ENCODE measurements around the gene ZSWIM1.

Gene ZSWIM1

DNA sequence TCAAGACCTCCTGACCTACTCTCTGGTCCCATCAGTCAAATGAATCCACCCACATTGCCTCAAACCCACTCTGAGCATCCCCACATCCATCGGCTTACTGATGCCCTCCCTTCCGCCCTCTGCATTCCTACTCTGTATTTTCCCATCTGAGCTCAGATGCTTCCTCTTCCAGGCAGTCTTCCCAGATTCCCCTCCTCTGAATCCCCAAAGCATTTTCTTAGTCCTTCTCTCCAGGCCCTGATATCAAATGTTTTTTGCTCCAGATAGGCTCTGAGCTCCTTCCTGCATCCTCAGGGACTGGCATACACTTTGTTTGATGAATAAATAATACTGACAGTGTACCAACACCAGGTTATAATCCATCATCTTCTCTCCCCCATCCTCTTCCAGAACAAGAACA, 27.1 kb downstream of the ZSWIM1 start:
- no peak for ATAC-seq
- TF ChIP-seq TOX (CRISPR knock-in tag; IDR thresholded peaks at IDR 0.05; ENCODE audit: borderline replicate concordance), result no peak
- no peak for TF ChIP-seq TCF4 (CRISPR knock-in tag; IDR thresholded peaks at IDR 0.05; ENCODE audit: borderline replicate concordance)
- no peak for TF ChIP-seq OSR1 (CRISPR knock-in tag; IDR thresholded peaks at IDR 0.05)
- TF ChIP-seq SNAI2 (CRISPR knock-in tag; IDR thresholded peaks at IDR 0.05), result no peak
- no peak for TF ChIP-seq CSDC2 (CRISPR knock-in tag; IDR thresholded peaks at IDR 0.05)
- TF ChIP-seq ZC3H10 (CRISPR knock-in tag; IDR thresholded peaks at IDR 0.05), result no peak
- no peak for TF ChIP-seq ESRRG (CRISPR knock-in tag; IDR thresholded peaks at IDR 0.05)
- no peak for TF ChIP-seq ZNF8 (CRISPR knock-in tag; IDR thresholded peaks at IDR 0.05)
- TF ChIP-seq ZFP3 (CRISPR knock-in tag; IDR thresholded peaks at IDR 0.05), result no peak
- no peak for TF ChIP-seq PPARA (CRISPR knock-in tag; IDR thresholded peaks at IDR 0.05; ENCODE audit: borderline replicate concordance)
- no peak for TF ChIP-seq ARNTL (CRISPR knock-in tag; IDR thresholded peaks at IDR 0.05; ENCODE audit: borderline replicate concordance, low read depth)
- no peak for TF ChIP-seq ISL1 (CRISPR knock-in tag; IDR thresholded peaks at IDR 0.05)
- no peak for TF ChIP-seq ZFP30 (CRISPR knock-in tag; IDR thresholded peaks at IDR 0.05)
- TF ChIP-seq, protein P1, sequence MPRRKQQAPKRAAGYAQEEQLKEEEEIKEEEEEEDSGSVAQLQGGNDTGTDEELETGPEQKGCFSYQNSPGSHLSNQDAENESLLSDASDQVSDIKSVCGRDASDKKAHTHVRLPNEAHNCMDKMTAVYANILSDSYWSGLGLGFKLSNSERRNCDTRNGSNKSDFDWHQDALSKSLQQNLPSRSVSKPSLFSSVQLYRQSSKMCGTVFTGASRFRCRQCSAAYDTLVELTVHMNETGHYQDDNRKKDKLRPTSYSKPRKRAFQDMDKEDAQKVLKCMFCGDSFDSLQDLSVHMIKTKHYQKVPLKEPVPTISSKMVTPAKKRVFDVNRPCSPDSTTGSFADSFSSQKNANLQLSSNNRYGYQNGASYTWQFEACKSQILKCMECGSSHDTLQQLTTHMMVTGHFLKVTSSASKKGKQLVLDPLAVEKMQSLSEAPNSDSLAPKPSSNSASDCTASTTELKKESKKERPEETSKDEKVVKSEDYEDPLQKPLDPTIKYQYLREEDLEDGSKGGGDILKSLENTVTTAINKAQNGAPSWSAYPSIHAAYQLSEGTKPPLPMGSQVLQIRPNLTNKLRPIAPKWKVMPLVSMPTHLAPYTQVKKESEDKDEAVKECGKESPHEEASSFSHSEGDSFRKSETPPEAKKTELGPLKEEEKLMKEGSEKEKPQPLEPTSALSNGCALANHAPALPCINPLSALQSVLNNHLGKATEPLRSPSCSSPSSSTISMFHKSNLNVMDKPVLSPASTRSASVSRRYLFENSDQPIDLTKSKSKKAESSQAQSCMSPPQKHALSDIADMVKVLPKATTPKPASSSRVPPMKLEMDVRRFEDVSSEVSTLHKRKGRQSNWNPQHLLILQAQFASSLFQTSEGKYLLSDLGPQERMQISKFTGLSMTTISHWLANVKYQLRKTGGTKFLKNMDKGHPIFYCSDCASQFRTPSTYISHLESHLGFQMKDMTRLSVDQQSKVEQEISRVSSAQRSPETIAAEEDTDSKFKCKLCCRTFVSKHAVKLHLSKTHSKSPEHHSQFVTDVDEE (CRISPR knock-in tag; IDR thresholded peaks at IDR 0.05), result no peak
- no peak for TF ChIP-seq ZNF70 (CRISPR knock-in tag; IDR thresholded peaks at IDR 0.05)
- no peak for TF ChIP-seq ZNF565 (CRISPR knock-in tag; conservative IDR thresholded peaks at IDR 0.05; ENCODE audit: low read depth)
- TF ChIP-seq, protein P2, sequence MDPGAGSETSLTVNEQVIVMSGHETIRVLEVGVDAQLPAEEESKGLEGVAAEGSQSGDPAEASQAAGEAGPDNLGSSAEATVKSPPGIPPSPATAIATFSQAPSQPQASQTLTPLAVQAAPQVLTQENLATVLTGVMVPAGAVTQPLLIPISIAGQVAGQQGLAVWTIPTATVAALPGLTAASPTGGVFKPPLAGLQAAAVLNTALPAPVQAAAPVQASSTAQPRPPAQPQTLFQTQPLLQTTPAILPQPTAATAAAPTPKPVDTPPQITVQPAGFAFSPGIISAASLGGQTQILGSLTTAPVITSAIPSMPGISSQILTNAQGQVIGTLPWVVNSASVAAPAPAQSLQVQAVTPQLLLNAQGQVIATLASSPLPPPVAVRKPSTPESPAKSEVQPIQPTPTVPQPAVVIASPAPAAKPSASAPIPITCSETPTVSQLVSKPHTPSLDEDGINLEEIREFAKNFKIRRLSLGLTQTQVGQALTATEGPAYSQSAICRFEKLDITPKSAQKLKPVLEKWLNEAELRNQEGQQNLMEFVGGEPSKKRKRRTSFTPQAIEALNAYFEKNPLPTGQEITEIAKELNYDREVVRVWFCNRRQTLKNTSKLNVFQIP (CRISPR knock-in tag; IDR thresholded peaks at IDR 0.05; ENCODE audit: borderline replicate concordance, low read depth), result no peak
- no peak for TF ChIP-seq BACH2 (CRISPR knock-in tag; IDR thresholded peaks at IDR 0.05; ENCODE audit: borderline replicate concordance)
- no peak for TF ChIP-seq RARB (CRISPR knock-in tag; IDR thresholded peaks at IDR 0.05)
- TF ChIP-seq, protein P3, sequence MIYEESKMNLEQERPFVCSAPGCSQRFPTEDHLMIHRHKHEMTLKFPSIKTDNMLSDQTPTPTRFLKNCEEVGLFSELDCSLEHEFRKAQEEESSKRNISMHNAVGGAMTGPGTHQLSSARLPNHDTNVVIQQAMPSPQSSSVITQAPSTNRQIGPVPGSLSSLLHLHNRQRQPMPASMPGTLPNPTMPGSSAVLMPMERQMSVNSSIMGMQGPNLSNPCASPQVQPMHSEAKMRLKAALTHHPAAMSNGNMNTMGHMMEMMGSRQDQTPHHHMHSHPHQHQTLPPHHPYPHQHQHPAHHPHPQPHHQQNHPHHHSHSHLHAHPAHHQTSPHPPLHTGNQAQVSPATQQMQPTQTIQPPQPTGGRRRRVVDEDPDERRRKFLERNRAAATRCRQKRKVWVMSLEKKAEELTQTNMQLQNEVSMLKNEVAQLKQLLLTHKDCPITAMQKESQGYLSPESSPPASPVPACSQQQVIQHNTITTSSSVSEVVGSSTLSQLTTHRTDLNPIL (CRISPR knock-in tag; IDR thresholded peaks at IDR 0.05; ENCODE audit: low read depth), result no peak

DNA sequence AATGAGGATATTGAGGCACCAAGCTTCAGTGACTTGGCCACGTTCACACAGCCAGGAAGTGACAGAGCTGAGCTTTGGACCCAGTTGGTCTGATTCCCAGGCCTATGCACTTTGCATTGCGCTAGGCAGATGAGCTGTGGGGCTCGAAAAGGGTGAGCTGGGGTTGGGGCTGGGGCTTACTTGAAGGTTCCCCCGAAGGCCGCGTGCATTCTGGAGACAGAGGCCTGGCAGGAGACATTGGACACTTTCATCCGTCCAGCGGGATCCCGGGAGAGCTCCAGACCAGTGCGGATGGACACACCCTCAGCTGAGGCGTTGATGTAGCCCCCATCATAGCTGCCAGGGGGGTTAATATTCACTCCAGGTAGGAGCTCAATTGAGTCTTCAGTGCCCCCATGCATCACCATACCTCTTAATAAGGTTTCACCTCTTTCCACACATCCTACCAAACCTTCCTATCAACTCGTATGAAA, 28.3 kb downstream of the ZSWIM1 start:
- no peak for ATAC-seq
- TF ChIP-seq TOX (CRISPR knock-in tag; IDR thresholded peaks at IDR 0.05; ENCODE audit: borderline replicate concordance) (no peak), ESRRG (CRISPR knock-in tag; IDR thresholded peaks at IDR 0.05) (no peak), TCF4 (CRISPR knock-in tag; IDR thresholded peaks at IDR 0.05; ENCODE audit: borderline replicate concordance) (no peak), ZNF8 (CRISPR knock-in tag; IDR thresholded peaks at IDR 0.05) (no peak), GLIS3 (CRISPR knock-in tag; IDR thresholded peaks at IDR 0.05) (no peak), SNAI2 (CRISPR knock-in tag; IDR thresholded peaks at IDR 0.05) (no peak), ARNTL (CRISPR knock-in tag; IDR thresholded peaks at IDR 0.05; ENCODE audit: borderline replicate concordance, low read depth) (no peak), ISL1 (CRISPR knock-in tag; IDR thresholded peaks at IDR 0.05) (no peak)
- TF ChIP-seq, protein P3 (CRISPR knock-in tag; IDR thresholded peaks at IDR 0.05; ENCODE audit: low read depth), result no peak

DNA sequence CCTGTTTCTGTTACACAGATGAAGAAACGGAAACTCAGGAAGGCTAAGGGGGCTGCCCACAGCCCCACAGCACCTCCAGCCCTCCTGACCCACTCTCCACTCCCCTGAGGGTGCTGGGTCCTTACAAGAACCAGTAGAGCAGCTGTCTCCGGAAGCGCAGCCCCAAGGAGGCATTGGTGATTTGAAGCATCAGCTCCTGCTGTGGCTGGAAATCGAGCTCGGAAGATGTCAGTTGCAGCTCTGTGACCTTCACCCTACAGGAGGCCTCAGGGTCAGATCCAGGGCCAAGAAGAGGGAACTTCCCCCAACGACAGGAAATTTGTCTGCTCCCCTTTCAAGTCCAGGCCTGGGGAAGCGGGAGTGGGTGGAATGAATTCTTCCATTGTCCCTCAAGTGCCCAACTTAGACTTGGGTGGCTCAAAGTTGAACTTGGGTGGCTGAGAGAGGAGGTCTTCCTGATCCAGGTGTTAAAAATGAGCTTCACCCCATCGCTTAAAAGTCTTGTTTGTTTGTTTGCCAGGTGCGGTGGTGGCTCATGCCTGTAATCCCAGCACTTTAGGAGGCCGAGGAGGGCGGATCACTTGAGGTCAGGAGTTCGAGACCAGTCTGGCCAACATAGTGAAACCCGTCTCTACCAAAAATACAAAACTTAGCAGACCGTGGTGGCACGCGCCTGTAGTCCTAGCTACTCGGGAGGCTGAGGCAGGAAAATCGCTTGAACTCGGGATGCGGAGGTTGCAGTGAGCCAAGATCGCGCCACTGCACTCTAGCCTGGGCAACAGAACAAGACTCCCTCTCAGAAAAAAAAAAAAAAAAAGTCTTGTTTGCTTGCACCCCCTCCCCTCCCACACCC, 29.0 kb downstream of the ZSWIM1 start:
- no peak for TF ChIP-seq BACH2 (CRISPR knock-in tag; IDR thresholded peaks at IDR 0.05; ENCODE audit: borderline replicate concordance)
- TF ChIP-seq TOX (CRISPR knock-in tag; IDR thresholded peaks at IDR 0.05; ENCODE audit: borderline replicate concordance), result no peak
- no peak for TF ChIP-seq CSDC2 (CRISPR knock-in tag; IDR thresholded peaks at IDR 0.05)
- TF ChIP-seq TCF4 (CRISPR knock-in tag; IDR thresholded peaks at IDR 0.05; ENCODE audit: borderline replicate concordance), result no peak
- no peak for TF ChIP-seq PPARA (CRISPR knock-in tag; IDR thresholded peaks at IDR 0.05; ENCODE audit: borderline replicate concordance)
- no peak for TF ChIP-seq ARNTL (CRISPR knock-in tag; IDR thresholded peaks at IDR 0.05; ENCODE audit: borderline replicate concordance, low read depth)
- TF ChIP-seq, protein P3 (CRISPR knock-in tag; IDR thresholded peaks at IDR 0.05; ENCODE audit: low read depth), result no peak
- no peak for TF ChIP-seq ZC3H10 (CRISPR knock-in tag; IDR thresholded peaks at IDR 0.05)
- TF ChIP-seq RARB (CRISPR knock-in tag; IDR thresholded peaks at IDR 0.05), result no peak
- no peak for ATAC-seq
